ENCODE results near the gene CFAP20. TPM values are rescaled to one million over a fixed set of nuclear protein-coding genes. Genes with fewer than 3 reads are reported as not detected.
"Not testable (repeated sequence)": the region's sequence is repeated elsewhere in the genome, so short reads cannot be mapped to it uniquely, and the experiment has no call there.

CFAP20 gene
- total and polyA plus RNA-seq, 2 experiments from 2014 or later, result 71.6 to 74.6 TPM

- no peaks in the 10 kb centered on the region for H3K36me3 ChIP-seq (replicated peaks; ENCODE audit: insufficient read depth, low read depth)
- H3K4me1 ChIP-seq (ENCODE audit: insufficient read depth), result no peaks in the 10 kb centered on the region
- DNase-seq (ENCODE audit: low spot score), result no peak
- TF ChIP-seq, protein P1, sequence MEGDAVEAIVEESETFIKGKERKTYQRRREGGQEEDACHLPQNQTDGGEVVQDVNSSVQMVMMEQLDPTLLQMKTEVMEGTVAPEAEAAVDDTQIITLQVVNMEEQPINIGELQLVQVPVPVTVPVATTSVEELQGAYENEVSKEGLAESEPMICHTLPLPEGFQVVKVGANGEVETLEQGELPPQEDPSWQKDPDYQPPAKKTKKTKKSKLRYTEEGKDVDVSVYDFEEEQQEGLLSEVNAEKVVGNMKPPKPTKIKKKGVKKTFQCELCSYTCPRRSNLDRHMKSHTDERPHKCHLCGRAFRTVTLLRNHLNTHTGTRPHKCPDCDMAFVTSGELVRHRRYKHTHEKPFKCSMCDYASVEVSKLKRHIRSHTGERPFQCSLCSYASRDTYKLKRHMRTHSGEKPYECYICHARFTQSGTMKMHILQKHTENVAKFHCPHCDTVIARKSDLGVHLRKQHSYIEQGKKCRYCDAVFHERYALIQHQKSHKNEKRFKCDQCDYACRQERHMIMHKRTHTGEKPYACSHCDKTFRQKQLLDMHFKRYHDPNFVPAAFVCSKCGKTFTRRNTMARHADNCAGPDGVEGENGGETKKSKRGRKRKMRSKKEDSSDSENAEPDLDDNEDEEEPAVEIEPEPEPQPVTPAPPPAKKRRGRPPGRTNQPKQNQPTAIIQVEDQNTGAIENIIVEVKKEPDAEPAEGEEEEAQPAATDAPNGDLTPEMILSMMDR (IDR thresholded peaks at IDR 0.05; ENCODE audit: poor library complexity), result no peak
- TF ChIP-seq EZH2 (IDR thresholded peaks at IDR 0.05; ENCODE audit: borderline replicate concordance) (no peak), EZH2phosphoT487 (IDR thresholded peaks at IDR 0.05; ENCODE audit: low read depth, severe bottlenecking, unreplicated experiment) (no peak)
- H3K27ac ChIP-seq, result peak overlapping the region; percentile 33
- H3K4me3 ChIP-seq, result no peak overlapping the region
- H3K79me2 ChIP-seq, result no peaks in the 10 kb centered on the region
- H3K27me3 ChIP-seq, result no peaks in the 10 kb centered on the region
- H2AFZ ChIP-seq, result no peak overlapping the region
- no peaks in the 10 kb centered on the region for H4K20me1 ChIP-seq (ENCODE audit: insufficient read depth, poor library complexity, severe bottlenecking)
- H3K9me3 ChIP-seq (ENCODE audit: low read depth), result no peaks in the 10 kb centered on the region
- H3K4me2 ChIP-seq, result no peak overlapping the region
- no peaks in the 10 kb centered on the region for H3K9me2 ChIP-seq (replicated peaks; ENCODE audit: insufficient read depth)
- WGBS (ENCODE audit: low lambda C conversion rate, missing lambda C conversion rate), result 85% methylated on average over 11 of the region's 12 CpGs
Measured at GRCh38 chr16:58099097-58099955, 29.9 kb downstream of the CFAP20 start.

- H3K36me3 ChIP-seq (replicated peaks; ENCODE audit: insufficient read depth, low read depth), result no peaks in the 10 kb centered on the region
- WGBS (ENCODE audit: low lambda C conversion rate, missing lambda C conversion rate), result 76% methylated on average over 12 of the region's 12 CpGs
- H3K27me3 ChIP-seq, result no peaks in the 10 kb centered on the region
- no peaks in the 10 kb centered on the region for H3K4me1 ChIP-seq (ENCODE audit: insufficient read depth)
- no peak overlapping the region for H3K4me2 ChIP-seq
- no peaks in the 10 kb centered on the region for H4K20me1 ChIP-seq (ENCODE audit: insufficient read depth, poor library complexity, severe bottlenecking)
- H3K79me2 ChIP-seq, result no peaks in the 10 kb centered on the region
- H3K9me2 ChIP-seq (replicated peaks; ENCODE audit: insufficient read depth), result no peaks in the 10 kb centered on the region
- no peak for TF ChIP-seq EZH2phosphoT487 (IDR thresholded peaks at IDR 0.05; ENCODE audit: low read depth, severe bottlenecking, unreplicated experiment)
- TF ChIP-seq, protein P1 (IDR thresholded peaks at IDR 0.05; ENCODE audit: poor library complexity), result no peak
- no peak for TF ChIP-seq EZH2 (IDR thresholded peaks at IDR 0.05; ENCODE audit: borderline replicate concordance)
- peak; percentile 40 for DNase-seq (ENCODE audit: low spot score)
- no peaks in the 10 kb centered on the region for H3K9me3 ChIP-seq (ENCODE audit: low read depth)
- peak overlapping the region; percentile 33 for H3K27ac ChIP-seq
- H3K4me3 ChIP-seq, result no peak overlapping the region
- H2AFZ ChIP-seq, result no peak overlapping the region
Measured at GRCh38 chr16:58098207-58099096, 30.7 kb downstream of the CFAP20 start.

GRCh38 chr16:58096249-58096648 lies 32.9 kb downstream of the CFAP20 start:
- Histone ChIP-seq H3K27me3 (no peaks in the 10 kb centered on the region), H3K27ac (no peak overlapping the region), H4K20me1 (ENCODE audit: insufficient read depth, poor library complexity, severe bottlenecking) (no peaks in the 10 kb centered on the region), H2AFZ (no peak overlapping the region), H3K4me3 (no peak overlapping the region), H3K79me2 (no peaks in the 10 kb centered on the region), H3K4me2 (no peak overlapping the region), H3K9me3 (ENCODE audit: low read depth) (no peaks in the 10 kb centered on the region), H3K4me1 (ENCODE audit: insufficient read depth) (no peaks in the 10 kb centered on the region), H3K36me3 (replicated peaks; ENCODE audit: insufficient read depth, low read depth) (no peaks in the 10 kb centered on the region), H3K9me2 (replicated peaks; ENCODE audit: insufficient read depth) (no peaks in the 10 kb centered on the region)
- TF ChIP-seq EZH2phosphoT487 (IDR thresholded peaks at IDR 0.05; ENCODE audit: low read depth, severe bottlenecking, unreplicated experiment) (no peak), EZH2 (IDR thresholded peaks at IDR 0.05; ENCODE audit: borderline replicate concordance) (no peak)
- TF ChIP-seq, protein P1 (IDR thresholded peaks at IDR 0.05; ENCODE audit: poor library complexity), result no peak
- 81% methylated on average over 2 of the region's 2 CpGs for WGBS (ENCODE audit: low lambda C conversion rate, missing lambda C conversion rate)
- no peak for DNase-seq (ENCODE audit: low spot score)

- not testable (repeated sequence) for H3K4me3 ChIP-seq; H3K27me3 ChIP-seq; H3K27ac ChIP-seq; H3K9me3 ChIP-seq (ENCODE audit: low read depth); H3K36me3 ChIP-seq (replicated peaks; ENCODE audit: insufficient read depth, low read depth); DNase-seq (ENCODE audit: low spot score); H3K4me1 ChIP-seq (ENCODE audit: insufficient read depth); H2AFZ ChIP-seq; H4K20me1 ChIP-seq (ENCODE audit: insufficient read depth, poor library complexity, severe bottlenecking); H3K79me2 ChIP-seq; H3K9me2 ChIP-seq (replicated peaks; ENCODE audit: insufficient read depth); H3K4me2 ChIP-seq
- 79% methylated on average over 6 of the region's 6 CpGs for WGBS (ENCODE audit: low lambda C conversion rate, missing lambda C conversion rate)
Measured at GRCh38 chr16:58095575-58095960, 33.6 kb downstream of the CFAP20 start.
